Measurements from ENCODE around the gene SYPL1. TPM values are rescaled to one million over a fixed set of nuclear protein-coding genes. Genes with fewer than 3 reads are reported as not detected.

The SYPL1 gene
- total and polyA plus RNA-seq, 8 donors = 16.4 to 44.7 (median 33.5) TPM

GRCh38 chr7:106085015-106085414 lies 27.1 kb downstream of the SYPL1 start:
- TF ChIP-seq CTCF (IDR thresholded peaks at IDR 0.05) = no peak
- H3K27me3 ChIP-seq = no peaks in the 10 kb centered on the region
- no peaks in the 10 kb centered on the region for H3K9me3 ChIP-seq
- intact Hi-C loops (cut with DNase I) = no loop called here
- no peaks in the 10 kb centered on the region for H3K4me1 ChIP-seq
- DNase-seq (no peak), FAIRE-seq (no peak), ATAC-seq (no peak)
- no peak overlapping the region for H3K4me3 ChIP-seq
- H3K27ac ChIP-seq = no peak overlapping the region
- peaks cover 0 to 1% (median 0%) of the 10 kb centered on the region in 3 donors for H3K36me3 ChIP-seq

- DNase-seq (no peak), FAIRE-seq (no peak), ATAC-seq (no peak)
- intact Hi-C loops (cut with DNase I) = no loop called here
- WGBS, 2 donors = 85 to 86% methylated on average over 3 of the region's 3 CpGs
- Histone ChIP-seq H3K27me3 (no peaks in the 10 kb centered on the region), H3K4me1 (no peaks in the 10 kb centered on the region), H3K9me3 (no peaks in the 10 kb centered on the region), H3K4me3 (no peak overlapping the region), H3K36me3 (no peaks in the 10 kb centered on the region), H3K27ac (no peak overlapping the region)
- no peak for TF ChIP-seq CTCF (IDR thresholded peaks at IDR 0.05)
Measured at GRCh38 chr7:106083717-106084116, 28.4 kb downstream of the SYPL1 start.

- no peak overlapping the region for H3K27ac ChIP-seq
- no peak overlapping the region for H3K4me3 ChIP-seq
- DNase-seq = no peak
- H3K27me3 ChIP-seq = no peaks in the 10 kb centered on the region
- peak in 1 of 4 donors; percentile 37 for ATAC-seq
- no peaks in the 10 kb centered on the region for H3K4me1 ChIP-seq
- WGBS, 2 donors = 50 to 57% methylated on average over 18 of the region's 18 CpGs
- TF ChIP-seq CTCF (IDR thresholded peaks at IDR 0.05) = no peak
- no peaks in the 10 kb centered on the region for H3K36me3 ChIP-seq
- no peak for FAIRE-seq
- intact Hi-C loops (cut with DNase I) = no loop called here
- no peaks in the 10 kb centered on the region for H3K9me3 ChIP-seq
Measured at GRCh38 chr7:106082087-106082854, 29.8 kb downstream of the SYPL1 start.

- intact Hi-C loops (cut with DNase I) = no loop called here
- 70 to 78% methylated on average over 6 of the region's 6 CpGs for WGBS, 2 donors
- no peaks in the 10 kb centered on the region for H3K9me3 ChIP-seq
- FAIRE-seq = no peak
- no peaks in the 10 kb centered on the region for H3K36me3 ChIP-seq
- no peaks in the 10 kb centered on the region for H3K27me3 ChIP-seq
- DNase-seq = no peak
- peak in 2 of 4 donors; percentile 50 to 69 for ATAC-seq
- H3K4me3 ChIP-seq = no peak overlapping the region
- H3K4me1 ChIP-seq = no peaks in the 10 kb centered on the region
- H3K27ac ChIP-seq = no peak overlapping the region
- no peak for TF ChIP-seq CTCF (IDR thresholded peaks at IDR 0.05)
Measured at GRCh38 chr7:106080300-106080987, 31.7 kb downstream of the SYPL1 start.

GRCh38 chr7:106076537-106076936 lies 35.6 kb downstream of the SYPL1 start:
- Histone ChIP-seq H3K36me3 (no peaks in the 10 kb centered on the region), H3K4me1 (peaks cover 6 to 13% (median 8%) of the 10 kb centered on the region in 3 donors), H3K27ac (no peak overlapping the region), H3K4me3 (no peak overlapping the region), H3K9me3 (no peaks in the 10 kb centered on the region), H3K27me3 (no peaks in the 10 kb centered on the region)
- no peak for FAIRE-seq
- TF ChIP-seq CTCF (IDR thresholded peaks at IDR 0.05) = no peak
- 71 to 90% methylated on average over 2 of the region's 2 CpGs for WGBS, 2 donors
- intact Hi-C loops (cut with DNase I) = no loop called here
- no peak for ATAC-seq
- DNase-seq = no peak

All from pancreas (tissue), 10 donors.